Central memory CD8-positive, alpha-beta T cell (primary cell): ENCODE results near the gene EIPR1.
"Not testable (repeated sequence)": the region's sequence is repeated elsewhere in the genome, so short reads cannot be mapped to it uniquely, and the experiment has no call there.

Source experiments
- ATAC-seq: fragments of 150-1000 bp; cut with Tn5 transposase; replicated peaks from 2 replicates; pipeline ENCODE4 v1.10.0; 2022; ENCODE audit warnings: mild to moderate bottlenecking, moderate FRiP score, moderate number of reproducible peaks; ENCODE audit not compliant: poor library complexity, severe bottlenecking; ENCODE audit errors: extremely low read depth
- DNase-seq, 2 donors: peaks; one replicate each; pipeline ENCODE4 v3.0.0; 2021; ENCODE audit warnings: low spot score in 2 of 2
- H3K27ac Mint-ChIP-seq: one replicate; pipeline ENCODE4 v1.8.0; 2022; ENCODE audit warnings: low read depth, mild to moderate bottlenecking, moderate library complexity, mixed read lengths
- H3K27me3 Mint-ChIP-seq: one replicate; pipeline ENCODE4 v1.8.0; 2022; ENCODE audit warnings: mixed read lengths
- H3K36me3 Mint-ChIP-seq: one replicate; pipeline ENCODE4 v1.8.0; 2022; ENCODE audit warnings: mild to moderate bottlenecking, moderate library complexity, mixed read lengths; ENCODE audit not compliant: insufficient read depth
- H3K4me1 Mint-ChIP-seq: one replicate; pipeline ENCODE4 v1.8.0; 2022; ENCODE audit warnings: mixed read lengths
- H3K4me3 Mint-ChIP-seq: one replicate; pipeline ENCODE4 v1.8.0; 2022; ENCODE audit warnings: mild to moderate bottlenecking, moderate library complexity, mixed read lengths
- H3K9me3 Mint-ChIP-seq: one replicate; pipeline ENCODE4 v1.8.0; 2022; ENCODE audit warnings: mixed read lengths

EIPR1 gene

DNA sequence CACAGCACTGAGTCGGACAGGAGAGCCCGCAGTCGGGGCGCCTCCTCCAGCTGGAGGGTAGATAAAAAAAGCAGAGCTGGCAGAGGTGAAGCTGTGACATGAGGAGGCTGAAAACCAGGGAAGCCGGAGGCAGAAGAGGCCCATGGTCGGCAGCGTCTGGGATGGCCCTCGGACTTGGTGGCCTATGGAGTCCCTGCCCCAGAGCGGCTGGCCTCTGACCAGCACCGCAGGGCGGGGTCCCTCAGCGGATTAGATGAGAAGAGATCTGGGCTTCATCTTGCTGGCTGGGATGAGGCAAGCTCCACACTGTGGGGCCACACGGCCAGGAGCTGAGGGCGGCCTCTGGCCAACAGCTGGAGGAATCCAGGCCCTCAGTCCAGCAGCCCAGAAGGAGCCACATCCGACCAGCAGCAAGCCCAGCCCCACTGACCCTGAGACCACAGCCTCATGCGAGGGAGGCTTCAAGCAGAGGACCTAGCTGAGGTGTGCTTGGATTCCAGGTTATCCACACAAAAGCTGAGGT is 174.1 kb downstream of the EIPR1 start:
- Mint-ChIP-seq H3K4me3 (no peak overlapping the region), H3K4me1 (peaks cover 13% of the 10 kb centered on the region), H3K27ac (peak overlapping the region; percentile 70), H3K36me3 (peaks cover 4% of the 10 kb centered on the region), H3K9me3 (no peaks in the 10 kb centered on the region), H3K27me3 (no peaks in the 10 kb centered on the region)
- ATAC-seq (no peak), DNase-seq (no peak)

DNA sequence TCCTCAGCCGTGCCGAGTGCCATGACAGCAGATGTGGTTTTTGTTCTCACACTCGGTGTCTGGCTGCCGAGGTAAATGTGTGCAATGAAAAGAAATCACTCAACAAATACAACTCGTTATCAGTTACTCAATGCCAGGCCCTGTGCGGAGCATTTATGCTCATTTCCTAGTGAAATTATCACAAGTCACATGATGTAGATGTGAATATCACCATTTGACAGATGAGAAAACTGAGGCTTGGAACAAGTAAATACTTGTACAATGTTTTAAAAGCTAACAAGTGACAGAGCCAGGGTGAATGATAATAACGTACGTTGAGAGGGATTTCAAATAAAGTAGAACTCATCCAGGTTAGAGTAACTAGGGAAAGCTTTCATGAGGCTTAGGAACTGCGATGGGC is 174.7 kb downstream of the EIPR1 start:
- no peak for DNase-seq
- no peaks in the 10 kb centered on the region for H3K27me3 Mint-ChIP-seq
- no peaks in the 10 kb centered on the region for H3K9me3 Mint-ChIP-seq
- H3K27ac Mint-ChIP-seq, result peak overlapping the region; percentile 70
- peaks cover 5% of the 10 kb centered on the region for H3K36me3 Mint-ChIP-seq
- ATAC-seq, result no peak
- H3K4me3 Mint-ChIP-seq, result no peak overlapping the region
- H3K4me1 Mint-ChIP-seq, result peaks cover 13% of the 10 kb centered on the region

DNA sequence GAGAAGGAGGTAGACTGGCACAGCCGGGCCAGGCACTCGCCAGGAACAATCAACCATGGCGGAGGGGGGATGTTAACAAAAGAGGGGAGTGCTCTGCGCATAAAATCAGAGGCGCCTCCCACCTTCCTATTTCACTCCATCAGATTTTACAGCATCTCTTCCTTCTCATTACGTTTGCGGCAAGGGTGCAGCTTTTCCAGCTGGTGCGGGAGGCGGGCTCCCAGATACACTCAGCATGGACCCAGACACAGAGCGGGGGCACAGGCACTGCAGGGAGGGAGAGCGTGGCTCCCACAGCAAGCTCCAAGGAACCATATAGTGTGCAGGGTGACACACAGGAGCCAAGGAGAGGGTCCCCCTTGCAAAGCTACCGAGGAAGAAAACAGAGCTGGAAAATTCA is 176.3 kb downstream of the EIPR1 start:
- Mint-ChIP-seq H3K36me3 (peaks cover 7% of the 10 kb centered on the region), H3K27me3 (no peaks in the 10 kb centered on the region), H3K4me3 (no peak overlapping the region), H3K9me3 (no peaks in the 10 kb centered on the region), H3K4me1 (peaks cover 13% of the 10 kb centered on the region), H3K27ac (peak overlapping the region; percentile 83)
- ATAC-seq (no peak), DNase-seq (no peak)

DNA sequence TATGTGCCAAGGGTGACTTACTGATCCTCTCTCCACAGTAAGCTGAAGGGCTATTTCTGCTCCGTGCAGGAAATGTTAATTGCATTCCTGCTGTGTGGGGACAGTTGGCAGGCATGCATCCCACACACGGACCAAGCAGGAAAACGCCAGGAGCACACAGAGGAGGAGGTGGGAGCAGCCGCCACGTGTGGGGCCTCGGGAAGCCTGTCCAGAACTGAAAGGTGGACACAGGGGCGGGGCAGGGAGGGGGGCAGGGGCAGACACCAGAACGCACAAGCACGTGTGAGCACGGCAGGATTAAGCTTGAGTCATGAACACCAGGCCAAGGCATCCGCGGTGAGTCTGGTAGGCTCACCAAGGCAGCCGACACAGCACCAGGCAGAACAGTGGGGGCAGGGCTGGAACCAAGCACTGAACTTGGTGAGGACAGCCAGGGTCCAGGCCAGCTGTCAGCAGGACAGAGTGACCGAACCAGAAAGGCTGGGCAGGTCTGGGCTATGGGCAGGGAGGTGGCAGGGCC is 177.1 kb downstream of the EIPR1 start:
- H3K27ac Mint-ChIP-seq, result peak overlapping the region; percentile 83
- no peaks in the 10 kb centered on the region for H3K27me3 Mint-ChIP-seq
- peaks cover 7% of the 10 kb centered on the region for H3K36me3 Mint-ChIP-seq
- ATAC-seq (no peak), DNase-seq (no peak)
- no peak overlapping the region for H3K4me3 Mint-ChIP-seq
- peaks cover 13% of the 10 kb centered on the region for H3K4me1 Mint-ChIP-seq
- H3K9me3 Mint-ChIP-seq, result no peaks in the 10 kb centered on the region

DNA sequence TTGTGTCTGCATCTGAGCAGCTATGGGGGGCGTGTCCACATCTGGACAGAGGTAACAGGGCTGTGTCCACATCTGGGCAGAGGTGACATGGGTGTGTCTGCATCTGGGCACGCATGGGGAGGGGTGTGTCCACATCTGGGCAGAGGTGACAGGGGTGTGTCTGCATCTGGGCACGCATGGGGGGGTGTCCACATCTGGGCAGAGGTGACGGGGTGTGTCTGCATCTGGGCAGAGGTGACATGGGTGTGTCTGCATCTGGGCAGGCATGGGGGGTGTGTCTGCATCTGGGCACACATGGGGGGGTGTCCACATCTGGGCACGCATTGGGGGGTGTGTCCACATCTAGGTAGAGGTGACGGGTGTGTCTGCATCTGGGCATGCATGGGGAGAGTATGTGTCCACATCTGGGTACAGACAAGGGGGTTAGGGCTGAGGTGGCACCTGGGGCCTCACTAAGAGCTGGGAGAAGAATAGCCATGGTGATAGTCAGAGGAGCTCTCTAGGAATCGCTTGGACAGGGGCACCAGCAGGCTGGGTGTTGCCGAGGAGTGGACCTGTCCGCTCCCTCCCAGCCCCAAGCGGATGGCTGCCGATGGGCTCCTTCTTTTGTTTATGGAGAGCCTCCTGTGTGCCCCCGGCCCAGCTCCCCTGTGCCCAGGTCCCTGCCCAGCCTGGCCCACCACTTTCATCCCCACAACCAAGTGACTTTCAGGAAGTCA is 177.8 kb downstream of the EIPR1 start:
- Mint-ChIP-seq H3K27me3 (no peaks in the 10 kb centered on the region), H3K9me3 (no peaks in the 10 kb centered on the region), H3K4me1 (peaks cover 13% of the 10 kb centered on the region), H3K27ac (peak overlapping the region; percentile 83), H3K36me3 (peaks cover 7% of the 10 kb centered on the region), H3K4me3 (no peak overlapping the region)
- ATAC-seq (no peak), DNase-seq (no peak)

DNA sequence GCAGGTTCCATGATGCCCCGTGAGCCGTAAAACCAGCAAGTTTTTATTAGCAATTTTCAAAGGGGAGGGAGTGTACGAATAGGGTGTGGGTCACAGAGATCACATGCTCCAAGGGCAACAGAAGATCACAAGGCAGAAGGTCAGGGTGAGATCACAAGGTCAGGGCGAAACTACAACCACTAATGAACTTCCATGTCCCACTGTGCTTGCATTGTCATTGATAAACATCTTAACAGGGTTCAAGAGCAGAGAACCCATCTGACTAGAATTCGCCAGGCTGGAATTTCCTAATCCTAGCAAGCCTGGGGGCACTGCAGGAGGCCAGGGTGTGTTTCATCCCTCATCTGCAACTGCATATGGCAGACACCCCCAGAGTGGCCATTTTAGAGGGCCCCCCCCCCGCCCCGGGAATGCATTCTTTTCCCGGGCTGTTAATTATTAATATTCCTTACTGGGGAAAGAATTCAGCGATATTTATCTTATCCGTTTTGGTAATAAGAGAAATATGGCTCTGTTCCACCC is 178.9 kb downstream of the EIPR1 start:
- H3K27ac Mint-ChIP-seq, DNase-seq, H3K36me3 Mint-ChIP-seq, H3K4me3 Mint-ChIP-seq, H3K27me3 Mint-ChIP-seq, H3K9me3 Mint-ChIP-seq, ATAC-seq: not testable (repeated sequence)
- peaks cover 13% of the 10 kb centered on the region for H3K4me1 Mint-ChIP-seq

DNA sequence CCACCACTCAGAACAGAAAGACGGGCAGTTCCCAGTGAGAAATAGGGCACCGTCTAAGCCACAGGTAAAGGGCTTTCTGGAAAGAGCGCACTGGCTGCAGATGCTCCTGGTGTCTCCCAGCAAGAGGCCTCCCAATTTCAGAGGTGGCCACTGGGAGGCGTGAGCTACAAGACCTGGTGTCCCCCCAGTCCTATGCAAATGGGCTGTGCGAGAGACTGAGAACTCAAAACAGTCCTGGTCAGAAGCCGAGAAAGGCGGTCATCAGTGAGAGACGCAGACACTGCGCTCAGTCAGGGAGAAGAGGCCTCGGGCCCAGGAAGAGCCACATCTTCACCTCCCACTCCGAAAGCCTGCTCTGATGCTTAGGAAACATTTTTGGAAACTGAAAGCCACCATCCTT is 179.5 kb downstream of the EIPR1 start:
- ATAC-seq (no peak), DNase-seq (no peak)
- peaks cover 10% of the 10 kb centered on the region for H3K4me1 Mint-ChIP-seq
- H3K9me3 Mint-ChIP-seq, result no peaks in the 10 kb centered on the region
- no peak overlapping the region for H3K27ac Mint-ChIP-seq
- H3K27me3 Mint-ChIP-seq, result no peaks in the 10 kb centered on the region
- H3K36me3 Mint-ChIP-seq, result peaks cover 9% of the 10 kb centered on the region
- no peak overlapping the region for H3K4me3 Mint-ChIP-seq

DNA sequence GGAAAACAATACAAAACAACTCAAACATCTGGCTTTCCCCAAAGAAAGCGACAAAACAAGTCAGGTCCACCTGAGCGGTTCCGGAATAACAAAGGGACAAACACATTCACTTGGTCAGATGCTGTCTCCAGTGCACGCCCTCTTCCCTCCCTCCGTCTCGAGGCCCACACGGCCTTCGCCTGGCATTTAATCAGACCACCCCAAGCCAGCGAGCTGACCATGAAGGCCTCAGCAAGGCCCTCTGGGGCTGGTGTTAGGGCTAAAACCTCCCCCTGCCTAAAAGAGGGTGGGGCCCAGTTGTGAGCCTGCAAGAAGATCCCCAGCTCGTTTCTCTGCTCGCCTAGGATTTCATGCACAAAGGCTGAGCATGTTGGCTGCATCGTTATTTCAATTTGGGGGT is 180.3 kb downstream of the EIPR1 start:
- Mint-ChIP-seq H3K36me3 (peaks cover 13% of the 10 kb centered on the region), H3K27me3 (no peaks in the 10 kb centered on the region), H3K27ac (no peak overlapping the region), H3K9me3 (no peaks in the 10 kb centered on the region), H3K4me3 (no peak overlapping the region), H3K4me1 (peaks cover 8% of the 10 kb centered on the region)
- ATAC-seq (no peak), DNase-seq (no peak)

DNA sequence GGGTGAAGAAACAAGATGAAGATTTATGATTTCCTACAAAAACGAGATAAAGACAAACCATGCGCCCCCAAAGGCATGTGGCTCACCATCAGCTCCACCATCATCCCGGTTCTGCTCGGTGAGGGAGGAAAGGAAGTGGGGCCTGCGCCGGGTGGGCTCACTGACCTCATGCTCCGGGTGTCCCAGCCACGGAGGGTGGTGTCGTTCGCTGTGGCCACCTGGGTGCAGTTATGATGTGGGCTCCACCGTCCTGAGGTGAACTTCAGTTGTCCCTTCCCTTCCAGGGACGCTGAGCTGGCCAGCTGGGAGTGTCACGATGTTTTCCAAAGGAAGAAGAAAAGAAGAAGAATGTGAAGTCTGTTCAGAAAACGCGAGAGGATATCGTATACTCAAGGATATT is 180.9 kb downstream of the EIPR1 start:
- H3K27ac Mint-ChIP-seq, result no peak overlapping the region
- no peak overlapping the region for H3K4me3 Mint-ChIP-seq
- peaks cover 8% of the 10 kb centered on the region for H3K4me1 Mint-ChIP-seq
- DNase-seq, result no peak
- no peak for ATAC-seq
- H3K36me3 Mint-ChIP-seq, result peaks cover 15% of the 10 kb centered on the region
- H3K9me3 Mint-ChIP-seq, result no peaks in the 10 kb centered on the region
- no peaks in the 10 kb centered on the region for H3K27me3 Mint-ChIP-seq

DNA sequence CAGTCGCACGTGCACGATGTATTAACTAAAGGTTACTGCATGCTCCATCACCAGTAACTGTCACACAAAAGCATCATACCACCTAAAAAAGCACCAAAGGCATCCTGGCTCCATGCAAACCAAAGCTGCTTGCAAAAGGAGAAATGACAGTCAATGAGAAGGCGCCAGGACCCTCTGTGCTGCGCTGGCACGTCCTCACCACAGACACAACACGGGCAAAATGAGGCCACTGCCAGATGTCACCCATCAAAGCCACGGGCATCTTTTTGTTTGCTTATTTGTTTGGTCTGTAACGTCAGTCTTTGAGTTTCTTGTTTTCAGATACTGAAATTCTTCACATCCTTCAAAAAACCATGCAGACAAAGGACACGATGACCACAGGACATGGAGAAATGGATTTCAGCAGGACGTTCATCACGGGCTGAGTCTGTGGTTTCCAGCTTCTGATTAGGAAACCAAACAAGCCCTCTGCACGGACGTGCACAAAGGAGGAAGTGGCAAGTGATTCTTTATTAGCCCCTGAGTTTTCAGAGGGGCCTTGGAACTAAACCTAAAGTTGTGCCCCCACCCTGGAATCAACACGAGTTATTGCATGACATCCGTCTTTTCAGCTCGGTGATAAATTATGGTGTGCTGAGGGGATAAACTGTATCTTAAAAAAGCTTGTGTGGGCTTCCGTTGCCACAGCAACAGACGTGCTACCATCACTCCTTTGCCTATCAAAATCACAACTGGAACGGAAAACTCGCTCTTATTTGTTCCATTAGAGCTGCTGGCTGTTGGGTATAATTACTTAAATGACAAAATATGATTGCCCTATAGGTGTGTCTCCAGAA is 181.8 kb downstream of the EIPR1 start:
- DNase-seq (no peak), ATAC-seq (no peak)
- H3K4me3 Mint-ChIP-seq, result no peak overlapping the region
- no peaks in the 10 kb centered on the region for H3K27me3 Mint-ChIP-seq
- peaks cover 8% of the 10 kb centered on the region for H3K4me1 Mint-ChIP-seq
- no peaks in the 10 kb centered on the region for H3K9me3 Mint-ChIP-seq
- no peak overlapping the region for H3K27ac Mint-ChIP-seq
- H3K36me3 Mint-ChIP-seq, result peaks cover 16% of the 10 kb centered on the region

DNA sequence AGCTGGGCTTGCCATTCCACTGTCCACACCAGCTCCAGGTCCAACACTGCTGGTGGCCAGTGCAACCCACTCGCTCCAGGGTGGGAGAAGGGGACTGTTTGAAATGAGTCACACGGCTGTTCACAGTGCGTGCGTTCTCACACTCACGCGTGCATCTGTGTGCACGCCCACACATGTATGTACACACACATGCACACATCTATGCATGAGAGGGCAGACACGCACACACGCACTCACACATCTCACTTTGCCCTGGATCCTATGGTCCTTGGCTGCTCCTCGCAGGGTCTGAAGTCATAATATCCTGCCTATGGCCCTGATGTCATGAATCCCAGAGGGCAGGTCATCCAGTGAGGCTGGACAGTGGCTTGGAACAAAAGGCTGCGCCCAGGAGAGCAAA is 182.8 kb downstream of the EIPR1 start:
- Mint-ChIP-seq H3K4me3 (no peak overlapping the region), H3K4me1 (peaks cover 6% of the 10 kb centered on the region), H3K27ac (no peak overlapping the region), H3K36me3 (peaks cover 20% of the 10 kb centered on the region), H3K27me3 (no peaks in the 10 kb centered on the region), H3K9me3 (no peaks in the 10 kb centered on the region)
- DNase-seq, result no peak
- no peak for ATAC-seq

DNA sequence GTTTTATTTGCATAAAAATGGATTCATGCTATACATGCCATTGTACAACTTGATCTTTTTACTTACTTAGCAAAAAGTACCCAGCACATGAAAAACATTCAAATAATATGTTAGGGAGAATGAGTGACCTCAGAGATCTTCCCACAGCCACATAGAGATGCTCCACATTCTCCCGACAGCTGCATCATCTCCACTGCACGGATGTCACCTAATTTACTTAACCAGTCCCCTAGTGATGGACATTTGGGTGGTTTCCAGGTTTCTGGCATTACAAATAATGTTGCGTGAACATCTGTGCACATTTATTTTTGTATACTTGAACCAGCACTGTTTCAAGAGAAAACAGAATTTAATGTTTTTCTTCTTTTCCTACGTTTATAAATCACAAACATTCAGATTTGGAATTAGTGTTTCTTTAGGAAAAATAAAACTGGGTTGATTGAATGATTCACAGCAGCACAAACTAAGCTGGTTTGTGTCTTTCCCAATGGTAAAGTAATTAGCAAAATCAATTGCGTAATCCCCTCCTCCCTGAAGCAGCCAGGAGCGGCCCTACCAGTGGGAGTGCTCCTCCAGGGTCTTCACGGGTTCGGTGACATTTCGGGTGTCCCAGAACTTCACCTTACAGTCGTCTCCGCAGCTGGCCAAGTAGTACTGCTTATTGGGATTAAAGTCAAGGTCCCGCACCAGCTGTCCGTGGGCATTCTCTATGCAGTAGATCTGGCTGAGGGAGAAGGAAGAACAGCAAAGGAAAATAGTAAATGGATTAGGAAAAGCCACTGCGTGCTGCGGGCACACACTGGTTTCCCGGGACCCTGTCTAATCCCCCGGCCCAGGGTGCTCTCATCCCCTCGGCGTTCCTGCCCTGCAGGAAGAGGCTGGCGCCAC is 183.9 kb downstream of the EIPR1 start:
- Mint-ChIP-seq H3K4me1 (no peaks in the 10 kb centered on the region), H3K4me3 (no peak overlapping the region), H3K27ac (peak overlapping the region; percentile 3), H3K36me3 (peaks cover 22% of the 10 kb centered on the region), H3K9me3 (no peaks in the 10 kb centered on the region), H3K27me3 (no peaks in the 10 kb centered on the region)
- ATAC-seq (no peak), DNase-seq (no peak)
